AG09319 (cell line): ENCODE measurements around the gene C1orf174.

Experiments used
- DNase-seq: peaks from one replicate; pipeline ENCODE4 v3.0.0-alpha.2; 2010; ENCODE audit warnings: low read depth; ENCODE audit errors: extremely low read depth
- TF ChIP-seq, protein P1 (sequence below): IDR thresholded peaks from 2 replicates; pipeline ENCODE4 v1.5.1; 2011; ENCODE audit warnings: low read depth, mild to moderate bottlenecking, inconsistent platforms, low read length, moderate library complexity

The C1orf174 gene

DNA sequence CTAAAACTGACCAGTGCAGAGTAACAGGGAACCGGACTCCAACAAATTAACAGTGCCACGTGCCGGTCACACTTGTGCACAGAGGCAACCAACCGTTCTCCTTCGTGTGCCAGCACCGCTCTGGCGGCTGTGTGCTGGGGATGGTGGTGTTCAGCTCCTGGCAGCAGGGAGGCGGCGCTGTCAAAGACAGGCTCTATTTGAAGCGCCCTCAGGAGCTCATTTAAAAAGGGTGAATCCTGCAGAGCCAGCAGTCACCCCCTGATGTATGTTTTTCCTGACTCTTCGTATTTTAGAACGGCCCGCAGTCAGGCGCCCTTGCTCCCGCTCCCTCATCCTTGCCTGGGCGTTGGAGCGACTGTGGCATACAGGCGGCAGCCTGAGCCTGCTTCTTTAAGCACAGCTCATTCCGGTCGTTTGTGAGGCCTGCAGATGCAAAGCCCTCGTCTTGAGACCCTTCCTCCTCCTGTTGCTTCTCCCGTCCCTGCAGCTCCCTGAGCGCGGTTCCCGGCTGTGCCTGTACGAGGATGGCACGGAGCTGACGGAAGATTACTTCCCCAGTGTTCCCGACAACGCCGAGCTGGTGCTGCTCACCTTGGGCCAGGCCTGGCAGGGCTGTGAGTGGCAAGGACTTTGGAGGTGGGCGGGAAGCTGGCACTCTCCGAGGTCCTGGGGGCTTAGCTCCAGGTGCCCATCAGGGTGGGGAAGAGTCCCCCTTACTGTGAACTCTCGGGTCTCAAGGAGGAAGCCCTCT lies 41.7 kb downstream of the C1orf174 start:
- DNase-seq = no peak
- TF ChIP-seq, protein P1, sequence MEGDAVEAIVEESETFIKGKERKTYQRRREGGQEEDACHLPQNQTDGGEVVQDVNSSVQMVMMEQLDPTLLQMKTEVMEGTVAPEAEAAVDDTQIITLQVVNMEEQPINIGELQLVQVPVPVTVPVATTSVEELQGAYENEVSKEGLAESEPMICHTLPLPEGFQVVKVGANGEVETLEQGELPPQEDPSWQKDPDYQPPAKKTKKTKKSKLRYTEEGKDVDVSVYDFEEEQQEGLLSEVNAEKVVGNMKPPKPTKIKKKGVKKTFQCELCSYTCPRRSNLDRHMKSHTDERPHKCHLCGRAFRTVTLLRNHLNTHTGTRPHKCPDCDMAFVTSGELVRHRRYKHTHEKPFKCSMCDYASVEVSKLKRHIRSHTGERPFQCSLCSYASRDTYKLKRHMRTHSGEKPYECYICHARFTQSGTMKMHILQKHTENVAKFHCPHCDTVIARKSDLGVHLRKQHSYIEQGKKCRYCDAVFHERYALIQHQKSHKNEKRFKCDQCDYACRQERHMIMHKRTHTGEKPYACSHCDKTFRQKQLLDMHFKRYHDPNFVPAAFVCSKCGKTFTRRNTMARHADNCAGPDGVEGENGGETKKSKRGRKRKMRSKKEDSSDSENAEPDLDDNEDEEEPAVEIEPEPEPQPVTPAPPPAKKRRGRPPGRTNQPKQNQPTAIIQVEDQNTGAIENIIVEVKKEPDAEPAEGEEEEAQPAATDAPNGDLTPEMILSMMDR = peak; percentile 24

DNA sequence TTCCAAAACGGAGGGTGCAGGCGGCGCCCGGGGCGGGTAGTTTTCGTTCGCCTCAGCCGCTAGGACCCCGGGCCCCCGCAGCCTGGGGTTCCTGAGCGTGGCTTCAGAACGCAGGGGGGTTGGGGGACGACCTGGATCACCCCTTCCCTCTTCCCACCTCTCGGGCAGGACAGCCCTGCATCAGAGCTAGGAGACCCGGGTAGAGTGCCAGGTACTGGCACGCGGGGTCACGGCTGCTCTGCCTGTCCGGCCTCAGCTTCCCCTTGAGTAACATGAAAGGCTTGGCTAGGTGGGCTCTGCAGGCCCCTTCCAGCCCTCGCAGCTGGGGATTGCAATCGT lies 42.3 kb downstream of the C1orf174 start:
- no peak for DNase-seq
- TF ChIP-seq, protein P1 = no peak

DNA sequence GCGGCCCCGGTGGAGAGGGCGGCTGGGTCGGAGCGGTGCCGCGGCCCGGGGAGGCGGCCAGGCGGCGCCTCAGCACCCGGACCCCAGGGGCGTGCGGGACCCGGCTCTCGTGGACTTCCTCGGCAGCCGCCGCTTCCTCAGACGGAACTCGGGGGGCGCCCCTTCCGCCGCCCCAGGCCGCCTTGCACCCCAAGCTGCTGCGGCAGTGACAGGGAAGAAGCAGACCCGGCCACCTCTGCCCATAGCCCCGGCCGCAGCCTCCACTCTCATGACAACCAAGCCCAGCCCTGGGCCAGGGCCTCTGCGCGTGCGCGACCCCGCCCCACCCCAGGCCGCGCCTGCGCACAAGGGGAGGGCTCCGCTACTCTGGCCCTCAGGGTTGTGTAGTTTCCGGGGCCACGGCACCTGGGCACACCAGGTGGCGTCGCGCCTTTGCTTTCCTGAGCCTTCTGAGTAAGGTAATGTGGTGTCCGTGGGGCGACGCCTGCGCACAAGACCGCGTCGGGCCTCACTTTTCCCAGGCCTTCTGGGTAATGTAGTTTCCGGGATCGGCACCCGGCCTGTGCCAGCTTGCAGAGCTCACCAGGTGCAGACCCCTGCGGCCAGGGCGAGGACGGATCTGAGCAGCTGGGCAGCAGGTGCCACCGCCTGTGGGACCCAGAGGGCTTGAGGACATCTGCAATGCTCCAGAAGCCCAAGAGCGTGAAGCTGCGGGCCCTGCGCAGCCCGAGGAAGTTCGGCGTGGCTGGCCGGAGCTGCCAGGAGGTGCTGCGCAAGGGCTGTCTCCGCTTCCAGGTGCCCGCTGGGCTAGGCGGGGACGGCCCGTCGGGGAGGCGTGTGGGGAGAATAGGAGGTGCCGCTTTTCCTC lies 42.9 kb downstream of the C1orf174 start, which contains the start of the genes CEP104 and DFFB:
Gene CEP104, minus strand, starts transcription at position 289 of the 868 bp plus-strand sequence. CDS start 4,804 bp downstream, outside the sequence.
Gene DFFB, plus strand, starts transcription at position 554 of the 868 bp plus-strand sequence. Its CDS starts 128 bp downstream, at position 682.
- TF ChIP-seq, protein P1 = no peak

DNA sequence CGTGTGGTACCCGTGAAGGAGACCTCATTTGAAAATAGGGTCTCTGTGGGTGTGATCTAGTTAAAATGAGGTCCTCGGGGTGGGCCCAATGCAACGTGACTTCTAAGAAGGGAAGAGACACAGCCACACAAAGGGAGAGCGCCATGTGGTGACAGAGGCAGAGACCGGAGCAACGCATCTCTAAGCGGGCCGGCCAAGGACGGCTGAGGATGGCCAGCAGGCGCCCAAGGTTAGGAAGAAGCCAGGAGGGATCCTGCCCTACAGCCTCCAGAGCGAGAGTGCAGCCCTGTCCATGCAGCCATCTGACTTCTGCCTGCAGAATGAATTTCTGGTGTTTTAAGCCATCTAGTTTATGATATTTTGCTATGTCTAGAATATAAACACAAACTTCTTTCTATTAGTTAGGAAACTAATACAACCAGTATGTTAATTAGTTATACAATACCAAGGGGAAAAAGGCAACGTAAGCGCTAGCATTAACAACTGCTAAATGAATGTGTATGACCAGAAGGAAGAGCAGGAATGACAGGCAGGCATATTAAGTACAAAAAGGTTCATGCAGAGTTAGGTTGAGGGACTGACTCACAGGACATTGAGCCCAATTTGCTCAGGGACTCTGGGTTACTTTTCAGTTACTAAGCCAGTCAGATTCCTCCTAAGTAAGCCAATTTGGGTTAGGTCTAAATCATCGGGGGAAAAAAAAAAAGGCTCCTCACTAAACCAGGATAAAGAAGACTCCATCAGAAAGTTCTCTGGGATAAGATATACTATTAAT lies 47.2 kb downstream of the C1orf174 start:
- TF ChIP-seq, protein P1 = no peak
- no peak for DNase-seq

More for the DNA sequence above, 42.9 kb downstream of the C1orf174 start, which contains the start of the genes CEP104 and DFFB:
- peak; percentile 30 for DNase-seq

DNA sequence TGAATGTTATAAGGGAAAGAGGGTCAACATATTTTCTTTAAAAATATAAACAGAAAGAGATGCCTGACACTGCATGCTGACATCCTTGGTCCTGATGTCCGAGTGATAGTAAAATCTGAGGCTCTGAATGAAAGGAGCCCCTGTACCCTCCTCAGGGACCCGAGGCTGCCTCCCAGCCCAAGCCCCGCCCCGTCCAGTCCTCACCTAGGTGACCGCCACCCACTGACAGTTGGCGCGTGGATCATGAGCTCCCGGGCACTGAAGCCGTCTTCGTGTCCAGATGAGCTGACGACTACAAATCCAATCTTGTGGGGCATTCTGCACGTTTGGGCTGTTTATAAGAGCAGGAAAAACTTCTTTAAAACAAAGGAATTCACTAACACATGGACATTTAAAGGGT lies 48.0 kb downstream of the C1orf174 start:
- TF ChIP-seq, protein P1 = no peak
- no peak for DNase-seq

DNA sequence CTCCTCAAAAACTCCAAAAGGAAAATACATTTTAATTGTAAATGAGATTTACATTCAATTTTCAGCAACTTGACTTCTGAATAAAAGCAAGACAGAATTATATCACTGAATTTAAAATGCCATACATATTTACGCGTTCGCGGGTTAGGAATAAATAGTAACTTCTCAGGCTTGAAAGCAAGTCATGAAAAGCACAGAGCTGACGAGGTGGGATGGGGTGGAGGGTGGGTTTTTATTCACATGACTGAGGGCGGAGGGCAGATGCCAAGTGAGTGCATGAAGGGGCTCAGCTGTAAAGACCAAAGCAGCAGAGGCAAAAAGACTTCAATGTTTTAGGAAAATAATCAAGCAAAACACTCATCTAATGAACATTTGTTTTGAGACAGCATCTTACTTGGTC lies 48.8 kb downstream of the C1orf174 start:
- DNase-seq = no peak
- TF ChIP-seq, protein P1 = no peak
